ENCODE results near the gene TMEM51.
"Not testable (repeated sequence)": the region's sequence is repeated elsewhere in the genome, so short reads cannot be mapped to it uniquely, and the experiment has no call there.

The TMEM51 gene

GRCh38 chr1:15155888-15156741 lies 2.6 kb downstream of the TMEM51 start:
- DNase-seq = no peak

GRCh38 chr1:15156807-15157380 lies 3.3 kb downstream of the TMEM51 start:
- no peak for DNase-seq

GRCh38 chr1:15157524-15158399 lies 4.2 kb downstream of the TMEM51 start:
- DNase-seq = no peak

- no peak for DNase-seq
Measured at GRCh38 chr1:15158506-15159165, 5.1 kb downstream of the TMEM51 start.

- DNase-seq = no peak
Measured at GRCh38 chr1:15159166-15159555, 5.6 kb downstream of the TMEM51 start.

- DNase-seq = no peak
Measured at GRCh38 chr1:15160626-15161025, 7.1 kb downstream of the TMEM51 start.

GRCh38 chr1:15167386-15167785 lies 13.8 kb downstream of the TMEM51 start:
- no peak for DNase-seq

GRCh38 chr1:15168479-15168878 lies 14.9 kb downstream of the TMEM51 start:
- peak in 1 of 2 donors; percentile 4 for DNase-seq

GRCh38 chr1:15170071-15170470 lies 16.5 kb downstream of the TMEM51 start:
- no peak for DNase-seq

- DNase-seq = no peak
Measured at GRCh38 chr1:15171271-15171908, 17.8 kb downstream of the TMEM51 start.

- no peak for DNase-seq
Measured at GRCh38 chr1:15172405-15173259, 19.1 kb downstream of the TMEM51 start.

GRCh38 chr1:15173863-15174614 lies 20.5 kb downstream of the TMEM51 start:
- no peak for DNase-seq

- DNase-seq = no peak
Measured at GRCh38 chr1:15174615-15174983, 21.1 kb downstream of the TMEM51 start.

- not testable (repeated sequence) for DNase-seq
Measured at GRCh38 chr1:15175324-15176094, 22.0 kb downstream of the TMEM51 start.

- no peak for DNase-seq
Measured at GRCh38 chr1:15176120-15176519, 22.6 kb downstream of the TMEM51 start.

GRCh38 chr1:15176898-15177665 lies 23.5 kb downstream of the TMEM51 start:
- no peak for DNase-seq

- no peak for DNase-seq
Measured at GRCh38 chr1:15177710-15178166, 24.2 kb downstream of the TMEM51 start.

- no peak for DNase-seq
Measured at GRCh38 chr1:15178571-15179484, 25.3 kb downstream of the TMEM51 start.

Data from hippocampal formation (tissue), 2 donors.